ENCODE results near the gene PXDN. TPM values are rescaled to one million over a fixed set of nuclear protein-coding genes. Genes with fewer than 3 reads are reported as not detected.

The PXDN gene
- total and polyA plus RNA-seq, 2 donors (not counting 1 experiment from before 2014, with no cell fraction given): 0.21 to 1.4 TPM

DNA sequence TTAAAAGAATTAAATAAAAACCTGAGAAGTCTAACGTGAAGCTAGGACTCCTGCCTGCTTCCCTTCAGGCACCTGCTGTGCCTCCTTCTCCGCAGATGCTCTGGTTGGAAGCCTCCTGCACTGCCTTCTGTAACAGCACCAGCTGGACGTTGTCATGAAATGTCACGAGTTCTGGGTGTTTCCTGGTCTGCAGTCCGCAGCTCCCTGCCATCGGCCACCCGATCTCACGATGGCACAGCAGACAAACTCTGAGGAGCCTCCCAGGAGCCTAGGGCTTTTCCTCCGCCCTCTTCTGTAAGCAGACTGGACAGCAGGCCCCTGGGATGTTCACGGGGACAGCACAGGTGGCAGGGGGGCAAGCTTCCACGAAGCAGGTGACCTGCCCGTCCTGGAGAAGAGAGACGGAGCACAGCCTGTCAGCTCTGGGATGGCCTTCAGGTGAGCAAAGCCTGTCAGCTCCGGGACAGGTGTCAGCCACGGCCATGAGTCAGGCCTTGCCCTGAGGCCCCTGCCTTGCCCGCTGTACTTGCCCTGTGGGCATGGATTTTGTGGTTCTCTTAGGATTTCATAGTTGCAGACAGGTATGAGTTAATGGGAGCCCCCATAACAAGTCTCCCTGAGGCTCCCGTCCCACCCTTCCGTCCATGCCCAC lies 110.3 kb downstream of the PXDN start:
- intact Hi-C loops (cut with micrococcal nuclease): no loop called here
- Histone ChIP-seq H2AFZ (ENCODE audit: insufficient read depth, low read depth, low read length, poor library complexity, severe bottlenecking) (no peak overlapping the region), H3K36me3 (replicated peaks in 1 of 2; ENCODE audit: control extremely low read depth in 1 of 2, control insufficient read depth in 1 of 2, extremely low read depth in 1 of 2, insufficient read depth in 2 of 2, low read length in 1 of 2) (no peaks in the 10 kb centered on the region), H3K4me2 (replicated peaks; ENCODE audit: low read depth, low read length, poor library complexity, severe bottlenecking) (no peak overlapping the region), H3K9me3 (ENCODE audit: control extremely low read depth in 1 of 3, control insufficient read depth in 2 of 3, insufficient read depth in 1 of 3, low read length in 2 of 3) (no peaks in the 10 kb centered on the region), H3K27ac (ENCODE audit: low read length in 2 of 2) (no peak overlapping the region), H4K20me1 (ENCODE audit: control insufficient read depth, insufficient read depth, low read length, poor library complexity, severe bottlenecking) (no peaks in the 10 kb centered on the region), H3K79me2 (ENCODE audit: control insufficient read depth, insufficient read depth, low read length) (no peaks in the 10 kb centered on the region), H3K9ac (ENCODE audit: low read length) (no peak overlapping the region), H3K27me3 (replicated peaks in 1 of 4; ENCODE audit: control extremely low read depth in 1 of 4, control insufficient read depth in 3 of 4, insufficient read depth in 4 of 4, low read length in 3 of 4) (no peaks in the 10 kb centered on the region), H3K4me1 (ENCODE audit: control insufficient read depth in 2 of 2, insufficient read depth in 2 of 2, low read length in 2 of 2) (no peaks in the 10 kb centered on the region), H3K4me3 (ENCODE audit: control extremely low read depth in 1 of 5, extremely low read depth in 1 of 5, insufficient read depth in 1 of 5, low read depth in 2 of 5, low read length in 4 of 5) (no peak overlapping the region)
- no peak overlapping the region for H3K27ac Mint-ChIP-seq
- POLR2A ChIA-PET: no interaction called here
- H3K4me1 Mint-ChIP-seq: no peaks in the 10 kb centered on the region
- no peak for DNase-seq
- no peaks in the 10 kb centered on the region for H3K27me3 Mint-ChIP-seq
- TF ChIP-seq, protein P1, sequence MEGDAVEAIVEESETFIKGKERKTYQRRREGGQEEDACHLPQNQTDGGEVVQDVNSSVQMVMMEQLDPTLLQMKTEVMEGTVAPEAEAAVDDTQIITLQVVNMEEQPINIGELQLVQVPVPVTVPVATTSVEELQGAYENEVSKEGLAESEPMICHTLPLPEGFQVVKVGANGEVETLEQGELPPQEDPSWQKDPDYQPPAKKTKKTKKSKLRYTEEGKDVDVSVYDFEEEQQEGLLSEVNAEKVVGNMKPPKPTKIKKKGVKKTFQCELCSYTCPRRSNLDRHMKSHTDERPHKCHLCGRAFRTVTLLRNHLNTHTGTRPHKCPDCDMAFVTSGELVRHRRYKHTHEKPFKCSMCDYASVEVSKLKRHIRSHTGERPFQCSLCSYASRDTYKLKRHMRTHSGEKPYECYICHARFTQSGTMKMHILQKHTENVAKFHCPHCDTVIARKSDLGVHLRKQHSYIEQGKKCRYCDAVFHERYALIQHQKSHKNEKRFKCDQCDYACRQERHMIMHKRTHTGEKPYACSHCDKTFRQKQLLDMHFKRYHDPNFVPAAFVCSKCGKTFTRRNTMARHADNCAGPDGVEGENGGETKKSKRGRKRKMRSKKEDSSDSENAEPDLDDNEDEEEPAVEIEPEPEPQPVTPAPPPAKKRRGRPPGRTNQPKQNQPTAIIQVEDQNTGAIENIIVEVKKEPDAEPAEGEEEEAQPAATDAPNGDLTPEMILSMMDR (IDR thresholded peaks at IDR 0.05): no peak
- TF ChIP-seq EZH2 (IDR thresholded peaks at IDR 0.05; ENCODE audit: borderline replicate concordance, insufficient read depth, low read depth, low read length, poor library complexity, severe bottlenecking): no peak
- no peak for ATAC-seq (ENCODE audit: low read depth)
- no peak overlapping the region for H3K4me3 Mint-ChIP-seq
- no peaks in the 10 kb centered on the region for H3K9me3 Mint-ChIP-seq (ENCODE audit: insufficient read depth)
- CTCF ChIA-PET: no interaction called here
- 97% methylated on average over 16 of the region's 18 CpGs for WGBS (ENCODE audit: insufficient coverage)

DNA sequence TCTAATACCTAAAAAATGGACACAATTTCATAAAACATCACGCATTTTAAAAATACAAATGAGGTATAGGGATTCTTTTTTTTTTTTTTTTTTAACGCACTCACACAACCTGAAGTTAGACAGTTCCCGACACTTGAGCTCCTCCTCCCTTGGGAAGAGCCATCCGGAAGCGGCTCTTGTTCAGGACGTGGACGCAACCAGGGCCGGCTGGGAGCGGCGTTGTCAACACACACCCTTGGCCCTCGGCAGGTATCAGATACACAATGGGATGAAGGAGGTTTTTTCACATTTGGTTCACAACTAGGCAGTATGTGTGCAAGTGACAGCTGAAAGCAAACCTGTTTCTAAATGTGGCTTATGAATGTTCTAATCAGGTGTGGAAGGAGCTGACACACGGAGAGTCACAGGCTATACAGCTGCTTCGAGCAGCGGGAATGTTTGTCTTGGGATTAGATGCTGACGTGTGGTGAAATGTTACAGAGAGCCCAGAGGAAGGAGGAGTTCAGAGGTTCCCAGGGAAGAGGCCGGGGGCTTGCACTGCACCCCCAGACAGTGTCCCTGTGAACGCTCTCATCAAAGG lies 111.1 kb downstream of the PXDN start:
- no peak overlapping the region for H3K4me3 ChIP-seq (ENCODE audit: control extremely low read depth in 1 of 5, extremely low read depth in 1 of 5, insufficient read depth in 1 of 5, low read depth in 2 of 5, low read length in 4 of 5)

More for the DNA sequence above, 111.1 kb downstream of the PXDN start:
- H3K4me1 ChIP-seq (ENCODE audit: control insufficient read depth in 2 of 2, insufficient read depth in 2 of 2, low read length in 2 of 2): no peaks in the 10 kb centered on the region
- ChIA-PET POLR2A (no interaction called here), CTCF (no interaction called here)
- no peaks in the 10 kb centered on the region for H3K27me3 ChIP-seq (replicated peaks in 1 of 4; ENCODE audit: control extremely low read depth in 1 of 4, control insufficient read depth in 3 of 4, insufficient read depth in 4 of 4, low read length in 3 of 4)
- no peaks in the 10 kb centered on the region for H3K36me3 ChIP-seq (replicated peaks in 1 of 2; ENCODE audit: control extremely low read depth in 1 of 2, control insufficient read depth in 1 of 2, extremely low read depth in 1 of 2, insufficient read depth in 2 of 2, low read length in 1 of 2)
- Mint-ChIP-seq H3K27ac (no peak overlapping the region), H3K27me3 (no peaks in the 10 kb centered on the region), H3K4me1 (no peaks in the 10 kb centered on the region), H3K9me3 (ENCODE audit: insufficient read depth) (no peaks in the 10 kb centered on the region), H3K4me3 (no peak overlapping the region)
- ATAC-seq (ENCODE audit: low read depth): no peak
- H3K4me2 ChIP-seq (replicated peaks; ENCODE audit: low read depth, low read length, poor library complexity, severe bottlenecking): no peak overlapping the region
- H3K9me3 ChIP-seq (ENCODE audit: control extremely low read depth in 1 of 3, control insufficient read depth in 2 of 3, insufficient read depth in 1 of 3, low read length in 2 of 3): no peaks in the 10 kb centered on the region
- WGBS (ENCODE audit: insufficient coverage): 96% methylated on average over 13 of the region's 17 CpGs
- no peak for DNase-seq
- no peak overlapping the region for H3K27ac ChIP-seq (ENCODE audit: low read length in 2 of 2)
- intact Hi-C loops (cut with micrococcal nuclease): no loop called here
- no peaks in the 10 kb centered on the region for H3K79me2 ChIP-seq (ENCODE audit: control insufficient read depth, insufficient read depth, low read length)
- no peak overlapping the region for H3K9ac ChIP-seq (ENCODE audit: low read length)
- no peak overlapping the region for H2AFZ ChIP-seq (ENCODE audit: insufficient read depth, low read depth, low read length, poor library complexity, severe bottlenecking)
- no peaks in the 10 kb centered on the region for H4K20me1 ChIP-seq (ENCODE audit: control insufficient read depth, insufficient read depth, low read length, poor library complexity, severe bottlenecking)
- TF ChIP-seq, protein P1 (IDR thresholded peaks at IDR 0.05): no peak
- no peak for TF ChIP-seq EZH2 (IDR thresholded peaks at IDR 0.05; ENCODE audit: borderline replicate concordance, insufficient read depth, low read depth, low read length, poor library complexity, severe bottlenecking)
